Measurements from ENCODE around the gene SYNGR3. TPM values are rescaled to one million over a fixed set of nuclear protein-coding genes. Genes with fewer than 3 reads are reported as not detected.

The SYNGR3 gene
- total RNA-seq, 1 donor from 2014 or later = 6.0 TPM

DNA sequence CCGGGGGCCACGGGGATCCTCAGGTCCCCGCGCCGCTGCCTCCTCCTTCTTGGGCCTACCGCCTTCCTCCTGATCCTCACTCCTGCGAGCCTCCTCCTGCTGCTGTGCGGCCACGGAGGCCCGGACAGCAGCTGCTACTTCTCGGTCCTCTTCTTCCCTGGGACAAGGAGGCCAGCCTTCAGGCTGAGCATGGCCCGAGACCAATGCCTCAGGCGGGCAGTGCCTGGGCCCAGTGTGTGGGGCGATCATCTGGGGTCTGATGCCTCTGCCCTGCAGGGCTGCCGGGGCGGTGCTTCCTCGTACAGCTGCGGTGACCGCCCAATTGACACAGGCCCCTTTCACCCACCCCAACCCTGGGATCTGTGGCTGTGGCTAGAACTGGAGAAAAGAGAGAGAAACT is 11.3 kb downstream of the SYNGR3 start:
- no peak overlapping the region for H3K4me3 Mint-ChIP-seq (ENCODE audit: unreplicated experiment)
- Histone ChIP-seq H3K9ac (ENCODE audit: low read length) (no peak overlapping the region), H4K20me1 (ENCODE audit: insufficient read depth, low read length) (peaks cover 68% of the 10 kb centered on the region), H3K27ac (ENCODE audit: low read depth, low read length) (no peak overlapping the region), H2AFZ (ENCODE audit: low read depth, low read length) (no peak overlapping the region), H3K4me2 (ENCODE audit: low read length) (no peak overlapping the region), H3K4me3 (ENCODE audit: insufficient read depth, low read depth, low read length) (no peak overlapping the region), H3K36me3 (ENCODE audit: insufficient read depth, low read length) (peaks cover 8% of the 10 kb centered on the region), H3K4me1 (ENCODE audit: insufficient read depth, low read length) (peaks cover 16% of the 10 kb centered on the region), H3K9me3 (ENCODE audit: insufficient read depth, low read depth, low read length) (no peaks in the 10 kb centered on the region), H3K27me3 (ENCODE audit: insufficient read depth, low read length) (no peaks in the 10 kb centered on the region), H3K79me2 (ENCODE audit: insufficient read depth, low read length) (peaks cover 50% of the 10 kb centered on the region)
- DNase-seq (ENCODE audit: low read depth) (no peak), FAIRE-seq (no peak)
- no peak overlapping the region for H3K27ac Mint-ChIP-seq (ENCODE audit: unreplicated experiment)
- no peaks in the 10 kb centered on the region for H3K9me3 Mint-ChIP-seq (ENCODE audit: unreplicated experiment)
- H3K4me1 Mint-ChIP-seq (ENCODE audit: low read depth, unreplicated experiment) = peaks cover 5% of the 10 kb centered on the region
- TF ChIP-seq EZH2 (IDR thresholded peaks at IDR 0.05; ENCODE audit: insufficient read depth, low read length) (no peak), CTCF (IDR thresholded peaks at IDR 0.05; ENCODE audit: insufficient read depth, low read depth, low read length) (no peak)
- peaks cover 9% of the 10 kb centered on the region for H3K36me3 Mint-ChIP-seq (ENCODE audit: low read depth, unreplicated experiment)
- no peaks in the 10 kb centered on the region for H3K27me3 Mint-ChIP-seq (ENCODE audit: low read depth, unreplicated experiment)

DNA sequence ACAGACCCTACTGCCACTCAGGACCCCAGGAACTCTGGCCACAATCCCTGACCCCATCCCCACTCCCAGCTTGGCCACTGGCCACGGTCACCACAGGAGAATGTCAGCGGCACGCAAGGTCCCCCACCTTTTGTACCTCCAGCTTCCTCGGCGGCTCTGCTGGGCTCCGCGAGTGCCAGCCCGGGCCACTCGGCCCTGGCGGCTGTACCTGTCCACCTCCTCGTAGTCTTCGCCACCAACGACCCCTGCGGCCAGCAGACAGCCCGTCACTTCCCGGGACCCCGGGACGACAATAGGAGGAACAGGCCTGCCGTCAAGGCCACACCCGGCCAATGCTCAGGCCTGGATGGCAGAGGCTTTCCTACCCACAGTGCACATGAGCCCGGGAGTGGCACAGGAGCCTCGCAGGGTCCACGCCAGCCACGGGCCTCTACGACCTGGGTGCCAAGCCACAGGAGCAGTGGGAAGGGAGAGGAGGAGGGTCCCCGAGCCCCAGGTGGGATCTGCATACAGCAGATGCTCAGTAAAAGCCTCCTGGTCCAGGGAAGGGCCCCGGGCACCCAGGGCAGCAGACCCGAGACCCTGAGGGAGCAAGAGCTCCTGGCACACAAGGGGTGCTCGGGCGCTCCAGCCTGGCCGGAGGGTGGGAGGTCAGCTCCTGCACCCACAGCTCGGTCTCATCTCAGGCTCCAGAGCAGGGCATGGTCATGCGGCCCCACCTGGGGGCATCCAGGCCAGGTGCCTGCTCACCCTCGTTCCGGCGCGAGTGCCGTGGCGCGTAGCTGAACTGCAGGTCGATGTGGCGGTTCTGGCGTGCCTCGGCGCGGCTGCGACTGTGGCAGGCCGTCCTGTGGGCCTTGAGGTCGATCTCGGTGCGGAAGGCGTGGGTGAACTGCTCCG is 11.9 kb downstream of the SYNGR3 start:
- Histone ChIP-seq H4K20me1 (ENCODE audit: insufficient read depth, low read length) (peaks cover 73% of the 10 kb centered on the region), H3K27me3 (ENCODE audit: insufficient read depth, low read length) (no peaks in the 10 kb centered on the region), H3K9me3 (ENCODE audit: insufficient read depth, low read depth, low read length) (no peaks in the 10 kb centered on the region), H3K4me2 (ENCODE audit: low read length) (no peak overlapping the region), H3K36me3 (ENCODE audit: insufficient read depth, low read length) (peaks cover 8% of the 10 kb centered on the region), H2AFZ (ENCODE audit: low read depth, low read length) (no peak overlapping the region), H3K4me1 (ENCODE audit: insufficient read depth, low read length) (peaks cover 16% of the 10 kb centered on the region), H3K27ac (ENCODE audit: low read depth, low read length) (no peak overlapping the region), H3K4me3 (ENCODE audit: insufficient read depth, low read depth, low read length) (no peak overlapping the region), H3K9ac (ENCODE audit: low read length) (no peak overlapping the region), H3K79me2 (ENCODE audit: insufficient read depth, low read length) (peaks cover 57% of the 10 kb centered on the region)
- Mint-ChIP-seq H3K4me3 (ENCODE audit: unreplicated experiment) (no peak overlapping the region), H3K4me1 (ENCODE audit: low read depth, unreplicated experiment) (peaks cover 8% of the 10 kb centered on the region), H3K36me3 (ENCODE audit: low read depth, unreplicated experiment) (peaks cover 9% of the 10 kb centered on the region), H3K9me3 (ENCODE audit: unreplicated experiment) (no peaks in the 10 kb centered on the region), H3K27ac (ENCODE audit: unreplicated experiment) (no peak overlapping the region), H3K27me3 (ENCODE audit: low read depth, unreplicated experiment) (no peaks in the 10 kb centered on the region)
- FAIRE-seq = no peak
- DNase-seq (ENCODE audit: low read depth) = no peak
- no peak for TF ChIP-seq EZH2 (IDR thresholded peaks at IDR 0.05; ENCODE audit: insufficient read depth, low read length)
- no peak for TF ChIP-seq CTCF (IDR thresholded peaks at IDR 0.05; ENCODE audit: insufficient read depth, low read depth, low read length)
